HepG2 (cell line): ENCODE measurements around the gene STIM2. TPM values are rescaled to one million over a fixed set of nuclear protein-coding genes. Genes with fewer than 3 reads are reported as not detected.

ENCODE experiments used
- ARHGAP35 ChIP-seq: sonication (generic); formaldehyde crosslinking; IDR thresholded peaks from 2 replicates; pipeline ENCODE4 v1.9.0; 2022; ENCODE audit warnings: mild to moderate bottlenecking, inconsistent platforms, moderate library complexity, missing genetic modification reagents, borderline replicate concordance
- CHCHD3 ChIP-seq: sonication (generic); formaldehyde crosslinking; IDR thresholded peaks from 2 replicates; pipeline ENCODE4 v1.8.0; 2022; ENCODE audit warnings: mild to moderate bottlenecking, missing genetic modification reagents, moderate library complexity
- HCFC1 ChIP-seq: fragments of 150-350 bp; IDR thresholded peaks from 2 replicates; pipeline ENCODE4 v1.6.1; 2014; ENCODE audit warnings: low read depth, low read length
- IKZF4 ChIP-seq: sonication (generic); formaldehyde crosslinking; IDR thresholded peaks from 2 replicates; pipeline ENCODE4 v1.5.1; 2020; ENCODE audit warnings: borderline replicate concordance, mild to moderate bottlenecking, low read depth, missing genetic modification reagents; ENCODE audit errors: not compliant biosample characterization
- SP5 ChIP-seq: IDR thresholded peaks from 2 replicates; pipeline ENCODE4 v1.6.1; 2016; ENCODE audit warnings: low read depth, borderline replicate concordance
- SSRP1 ChIP-seq: IDR thresholded peaks from 2 replicates; pipeline ENCODE4 v1.6.1; 2016; ENCODE audit warnings: control low read depth
- ZBTB20 ChIP-seq: sonication (generic); formaldehyde crosslinking; IDR thresholded peaks from 2 replicates; pipeline ENCODE4 v1.8.1; 2023; ENCODE audit warnings: missing genetic modification reagents, low read depth, mild to moderate bottlenecking, borderline replicate concordance
- ZBTB7A ChIP-seq: sonication (generic); formaldehyde crosslinking; IDR thresholded peaks from 2 replicates; pipeline ENCODE4 v1.8.0; 2022; ENCODE audit warnings: mild to moderate bottlenecking, missing genetic modification reagents
- ZBTB7B ChIP-seq: sonication (generic); formaldehyde crosslinking; IDR thresholded peaks from 2 replicates; pipeline ENCODE4 v1.4.0; 2020; ENCODE audit warnings: missing genetic modification reagents
- ZNF563 ChIP-seq: sonication (generic); formaldehyde crosslinking; IDR thresholded peaks from 2 replicates; pipeline ENCODE4 v1.8.0; 2022; ENCODE audit warnings: mild to moderate bottlenecking, moderate library complexity, missing genetic modification reagents
- ZNF572 ChIP-seq: sonication (generic); formaldehyde crosslinking; IDR thresholded peaks from 2 replicates; pipeline ENCODE4 v1.5.1; 2020; ENCODE audit warnings: mild to moderate bottlenecking, missing genetic modification reagents
- ZNF709 ChIP-seq: sonication (generic); formaldehyde crosslinking; IDR thresholded peaks from 2 replicates; pipeline ENCODE4 v1.5.0; 2020; ENCODE audit warnings: mild to moderate bottlenecking, missing genetic modification reagents
- polyA plus RNA-seq, 8 experiments: library from polyadenylated mRNA; depleted of rRNA in 3 of 8; stranded (reverse) in 7 of 8; unstranded in 1 of 8; fragments of >200 nt; fragmentation: Illumina TruSeq in 4 of 8; extraction: Trizol in 4 of 8; gene quantifications; 2 replicates each; pipeline versions ENCODE4 v1.2.1 to v1.2.3, GENCODE V29; 2011 to 2016; ENCODE audit warnings: low read depth in 4 of 8, missing spikeins in 1 of 8, mixed read lengths in 1 of 8; ENCODE audit not compliant: insufficient read depth in 1 of 8
- total RNA-seq, 5 experiments: library from RNA; depleted of rRNA; stranded (reverse); fragments of >200 nt; fragmentation: Illumina TruSeq; extraction: Trizol; gene quantifications; 2 replicates each; pipeline ENCODE4 v1.2.3, GENCODE V29; 2016; ENCODE audit warnings: low read depth in 1 of 5
- TF ChIP-seq, protein P1 (sequence below), 2 experiments: sonication (generic) in 1 of 2; formaldehyde crosslinking in 1 of 2; IDR thresholded peaks; 2 replicates each; pipeline versions ENCODE4 v1.4.0 to v1.6.1; 2016 to 2020; ENCODE audit warnings: borderline replicate concordance in 1 of 2, low read depth in 1 of 2, mild to moderate bottlenecking in 1 of 2, missing genetic modification reagents in 1 of 2
- TF ChIP-seq, protein P2 (sequence below): sonication (generic); formaldehyde crosslinking; IDR thresholded peaks from 2 replicates; pipeline ENCODE4 v1.4.0; 2020; ENCODE audit warnings: mild to moderate bottlenecking, missing genetic modification reagents
- TF ChIP-seq, protein P3 (sequence below): sonication (generic); formaldehyde crosslinking; IDR thresholded peaks from 2 replicates; pipeline ENCODE4 v1.8.0; 2022; ENCODE audit warnings: mild to moderate bottlenecking, missing genetic modification reagents, borderline replicate concordance
- TF ChIP-seq, protein P4 (sequence below): sonication (generic); formaldehyde crosslinking; conservative IDR thresholded peaks from 2 replicates; pipeline ENCODE4 v1.4.0; 2020; ENCODE audit warnings: missing genetic modification reagents

STIM2 gene
- total and polyA plus RNA-seq, 2 of the 13 experiments (the other 11 are each of a cell fraction or from before 2014, with no cell fraction given), result 19.3 to 19.4 TPM

GRCh38 chr4:26821677-26822503 is 38.8 kb upstream of the STIM2 start (continued):
- TF ChIP-seq, protein P1, sequence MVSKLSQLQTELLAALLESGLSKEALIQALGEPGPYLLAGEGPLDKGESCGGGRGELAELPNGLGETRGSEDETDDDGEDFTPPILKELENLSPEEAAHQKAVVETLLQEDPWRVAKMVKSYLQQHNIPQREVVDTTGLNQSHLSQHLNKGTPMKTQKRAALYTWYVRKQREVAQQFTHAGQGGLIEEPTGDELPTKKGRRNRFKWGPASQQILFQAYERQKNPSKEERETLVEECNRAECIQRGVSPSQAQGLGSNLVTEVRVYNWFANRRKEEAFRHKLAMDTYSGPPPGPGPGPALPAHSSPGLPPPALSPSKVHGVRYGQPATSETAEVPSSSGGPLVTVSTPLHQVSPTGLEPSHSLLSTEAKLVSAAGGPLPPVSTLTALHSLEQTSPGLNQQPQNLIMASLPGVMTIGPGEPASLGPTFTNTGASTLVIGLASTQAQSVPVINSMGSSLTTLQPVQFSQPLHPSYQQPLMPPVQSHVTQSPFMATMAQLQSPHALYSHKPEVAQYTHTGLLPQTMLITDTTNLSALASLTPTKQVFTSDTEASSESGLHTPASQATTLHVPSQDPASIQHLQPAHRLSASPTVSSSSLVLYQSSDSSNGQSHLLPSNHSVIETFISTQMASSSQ (IDR thresholded peaks at IDR 0.05; ENCODE audit: low read depth), result no peak
- TF ChIP-seq, protein P1 (CRISPR knock-in tag; IDR thresholded peaks at IDR 0.05; ENCODE audit: borderline replicate concordance), result peak; percentile 21; the same call in 1 of the 2 replicates
- TF ChIP-seq ZBTB7A (CRISPR knock-in tag) (no peak), CHCHD3 (CRISPR knock-in tag) (no peak), IKZF4 (CRISPR knock-in tag) (no peak), ZNF563 (no peak), ARHGAP35 (CRISPR knock-in tag) (no peak), ZNF572 (CRISPR knock-in tag) (no peak), SP5 (no peak), ZNF709 (CRISPR knock-in tag) (no peak), ZBTB20 (CRISPR knock-in tag) (0 out of 2 replicates have a peak, but pooled peaks have one; percentile 79), ZBTB7B (CRISPR knock-in tag) (no peak), SSRP1 (peak; percentile 85; the same call in 1 of the 2 replicates), HCFC1 (no peak)
- TF ChIP-seq, protein P2, sequence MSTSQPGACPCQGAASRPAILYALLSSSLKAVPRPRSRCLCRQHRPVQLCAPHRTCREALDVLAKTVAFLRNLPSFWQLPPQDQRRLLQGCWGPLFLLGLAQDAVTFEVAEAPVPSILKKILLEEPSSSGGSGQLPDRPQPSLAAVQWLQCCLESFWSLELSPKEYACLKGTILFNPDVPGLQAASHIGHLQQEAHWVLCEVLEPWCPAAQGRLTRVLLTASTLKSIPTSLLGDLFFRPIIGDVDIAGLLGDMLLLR (CRISPR knock-in tag), result no peak
- TF ChIP-seq, protein P3, sequence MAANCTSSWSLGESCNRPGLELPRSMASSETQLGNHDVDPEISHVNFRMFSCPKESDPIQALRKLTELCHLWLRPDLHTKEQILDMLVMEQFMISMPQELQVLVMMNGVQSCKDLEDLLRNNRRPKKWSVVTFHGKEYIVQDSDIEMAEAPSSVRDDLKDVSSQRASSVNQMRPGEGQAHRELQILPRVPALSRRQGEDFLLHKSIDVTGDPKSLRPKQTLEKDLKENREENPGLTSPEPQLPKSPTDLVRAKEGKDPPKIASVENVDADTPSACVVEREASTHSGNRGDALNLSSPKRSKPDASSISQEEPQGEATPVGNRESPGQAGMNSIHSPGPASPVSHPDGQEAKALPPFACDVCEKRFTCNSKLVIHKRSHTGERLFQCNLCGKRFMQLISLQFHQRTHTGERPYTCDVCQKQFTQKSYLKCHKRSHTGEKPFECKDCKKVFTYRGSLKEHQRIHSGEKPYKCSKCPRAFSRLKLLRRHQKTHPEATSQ (CRISPR knock-in tag), result peak; percentile 74; the same call in 1 of the 2 replicates
- TF ChIP-seq, protein P4, sequence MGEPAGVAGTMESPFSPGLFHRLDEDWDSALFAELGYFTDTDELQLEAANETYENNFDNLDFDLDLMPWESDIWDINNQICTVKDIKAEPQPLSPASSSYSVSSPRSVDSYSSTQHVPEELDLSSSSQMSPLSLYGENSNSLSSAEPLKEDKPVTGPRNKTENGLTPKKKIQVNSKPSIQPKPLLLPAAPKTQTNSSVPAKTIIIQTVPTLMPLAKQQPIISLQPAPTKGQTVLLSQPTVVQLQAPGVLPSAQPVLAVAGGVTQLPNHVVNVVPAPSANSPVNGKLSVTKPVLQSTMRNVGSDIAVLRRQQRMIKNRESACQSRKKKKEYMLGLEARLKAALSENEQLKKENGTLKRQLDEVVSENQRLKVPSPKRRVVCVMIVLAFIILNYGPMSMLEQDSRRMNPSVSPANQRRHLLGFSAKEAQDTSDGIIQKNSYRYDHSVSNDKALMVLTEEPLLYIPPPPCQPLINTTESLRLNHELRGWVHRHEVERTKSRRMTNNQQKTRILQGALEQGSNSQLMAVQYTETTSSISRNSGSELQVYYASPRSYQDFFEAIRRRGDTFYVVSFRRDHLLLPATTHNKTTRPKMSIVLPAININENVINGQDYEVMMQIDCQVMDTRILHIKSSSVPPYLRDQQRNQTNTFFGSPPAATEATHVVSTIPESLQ (CRISPR knock-in tag), result no peak
